Spleen (tissue), 11 donors: ENCODE results near the gene TRIM47. TPM values are rescaled to one million over a fixed set of nuclear protein-coding genes. Genes with fewer than 3 reads are reported as not detected.

Experiments
- DNase-seq: peaks from one replicate; pipeline ENCODE4 v3.0.0-alpha.2; 2020
- H3K27ac ChIP-seq, 8 donors: fragments of 200-600 bp; sonication (generic) in 7 of 8; 1 replicate in 4 of 8; 2 replicates in 4 of 8; pipeline versions ENCODE4 v1.5.0 to v1.8.0; 2016 to 2021; ENCODE audit warnings: inconsistent platforms in 4 of 8, mild to moderate bottlenecking in 4 of 8, moderate library complexity in 1 of 8
- H3K27me3 ChIP-seq, 7 donors: fragments of 200-600 bp; sonication (generic) in 6 of 7; replicated peaks in 1 of 7; 1 replicate in 4 of 7; 2 replicates in 3 of 7; pipeline versions ENCODE4 v1.5.0 to v1.8.0; 2016 to 2021; ENCODE audit warnings: inconsistent platforms in 3 of 7, mild to moderate bottlenecking in 1 of 7
- H3K36me3 ChIP-seq, 6 donors: fragments of 200-600 bp; sonication (generic) in 5 of 6; 1 replicate in 4 of 6; 2 replicates in 2 of 6; pipeline versions ENCODE4 v1.5.0 to v1.8.0; 2016 to 2021; ENCODE audit warnings: inconsistent platforms in 2 of 6
- H3K4me1 ChIP-seq, 6 donors: fragments of 200-600 bp; sonication (generic) in 5 of 6; 1 replicate in 3 of 6; 2 replicates in 3 of 6; pipeline versions ENCODE4 v1.5.0 to v1.8.0; 2016 to 2021; ENCODE audit warnings: inconsistent platforms in 3 of 6
- H3K4me3 ChIP-seq, 8 donors: fragments of 200-600 bp; sonication (generic) in 7 of 8; 1 replicate in 4 of 8; 2 replicates in 4 of 8; pipeline versions ENCODE4 v1.5.0 to v1.8.0; 2016 to 2021; ENCODE audit warnings: inconsistent platforms in 4 of 8, mild to moderate bottlenecking in 4 of 8, moderate library complexity in 2 of 8
- H3K9me3 ChIP-seq, 8 donors: fragments of 200-600 bp; sonication (generic) in 7 of 8; 1 replicate in 4 of 8; 2 replicates in 4 of 8; pipeline versions ENCODE4 v1.5.0 to v1.8.0; 2016 to 2021; ENCODE audit warnings: inconsistent platforms in 4 of 8
- CTCF ChIP-seq, 11 experiments: fragments of 200-600 bp in 7 of 11; fragments of 450-650 bp in 4 of 11; sonication (generic) in 4 of 11; IDR thresholded peaks in 8 of 11; conservative IDR thresholded peaks in 3 of 11; 1 replicate in 7 of 11; 2 replicates in 4 of 11; pipeline versions ENCODE4 v1.4.0 to v1.8.0; 2016 to 2021; ENCODE audit warnings: antibody characterized with exemption in 11 of 11, inconsistent platforms in 4 of 11, mild to moderate bottlenecking in 1 of 11
- POLR2A ChIP-seq, 3 donors: fragments of 450-650 bp; IDR thresholded peaks; one replicate each; pipeline ENCODE4 v1.5.1; 2017; ENCODE audit warnings: antibody characterized with exemption in 3 of 3, mild to moderate bottlenecking in 1 of 3
- POLR2AphosphoS5 ChIP-seq, 3 donors: sonication (generic); formaldehyde crosslinking; IDR thresholded peaks; one replicate each; pipeline ENCODE4 v1.5.1; 2017; ENCODE audit warnings: antibody characterized with exemption in 3 of 3
- WGBS, 5 donors: extraction: QIAGEN DNeasy Blood & Tissue Kit in 3 of 5; methylation state at CpG; one replicate each; pipeline versions ENCODE4 v1.1.5 to v1.1.7; 2013 to 2018; 5-methylcytosine and 5-hydroxymethylcytosine counted together
- intact Hi-C: fragments of 100-400 bp; cut with DNase I; formaldehyde crosslinking; loops from one replicate; pipeline ENCODE4 v1.15.0; 2023; ENCODE audit warnings: low total_unique reads
- polyA plus RNA-seq, 3 donors: library from polyadenylated mRNA; stranded (reverse); fragments of 200-250 nt; gene quantifications; one replicate each; pipeline ENCODE4 v1.2.1, GENCODE V29; 2013
- total RNA-seq, 7 donors: library from RNA; depleted of rRNA in 3 of 7; stranded (reverse); fragments of >200 nt in 3 of 7; fragmentation: NEBNext Ultra II Directional in 4 of 7; extraction: Animal tissue kit (Norgen Biotek cat#: 25700) in 4 of 7; gene quantifications; one replicate each; pipeline versions ENCODE4 v1.1.0 to v1.2.1, GENCODE V29; 2016 to 2021
- donor health status: healthy with polysubstance abuse.
- donor health status: DM: no; HTN: no; CAD: no; lungs with moderate emphysema.
- donor health status: DM: no; HTN: no; CAD: no.
- donor health status: Bipolar disorder and iron deficiency.
- donor health status: healthy.
- donor health status: DM: no; HTN: no; CAD: no.
- donor health status: DM: yes; HTN: yes; CAD: no.

The TRIM47 gene
- total and polyA plus RNA-seq, 10 donors: 28.1 to 73.8 (median 38.3) TPM

- intact Hi-C loops: no loop called here
- Histone ChIP-seq H3K27me3 (no peaks in the 10 kb centered on the region), H3K4me1 (peaks cover 5 to 51% (median 29%) of the 10 kb centered on the region in 6 donors), H3K9me3 (no peaks in the 10 kb centered on the region), H3K4me3 (no peak overlapping the region), H3K27ac (no peak overlapping the region), H3K36me3 (peaks cover 0 to 61% (median 48%) of the 10 kb centered on the region in 6 donors)
- no peak for DNase-seq
- TF ChIP-seq POLR2A (IDR thresholded peaks at IDR 0.05): no peak
- no peak for TF ChIP-seq POLR2AphosphoS5 (IDR thresholded peaks at IDR 0.05)
- no peak for TF ChIP-seq CTCF (IDR thresholded peaks at IDR 0.05 in 8 of 11, conservative IDR thresholded peaks at IDR 0.05 in 3 of 11)
- WGBS, 5 donors: 93 to 99% (median 96%) methylated on average over 6 of the region's 6 CpGs
Observed at GRCh38 chr17:75902406-75902805, 24.0 kb upstream of the TRIM47 start.

- intact Hi-C loops: no loop called here
- no peaks in the 10 kb centered on the region for H3K9me3 ChIP-seq
- H3K4me1 ChIP-seq: peaks cover 5 to 57% (median 34%) of the 10 kb centered on the region in 6 donors
- peak; percentile 67 for DNase-seq
- peaks cover 0 to 61% (median 48%) of the 10 kb centered on the region in 6 donors for H3K36me3 ChIP-seq
- 90 to 96% (median 93%) methylated on average over 5 to 18 of the region's 18 CpGs for WGBS, 5 donors
- H3K4me3 ChIP-seq: no peak overlapping the region
- H3K27me3 ChIP-seq: no peaks in the 10 kb centered on the region
- H3K27ac ChIP-seq: no peak overlapping the region
- TF ChIP-seq POLR2AphosphoS5 (IDR thresholded peaks at IDR 0.05): peak in 1 of 3 donors; percentile 8
- TF ChIP-seq CTCF (IDR thresholded peaks at IDR 0.05 in 8 of 11, conservative IDR thresholded peaks at IDR 0.05 in 3 of 11): no peak
- no peak for TF ChIP-seq POLR2A (IDR thresholded peaks at IDR 0.05)
Observed at GRCh38 chr17:75901727-75902126, 23.3 kb upstream of the TRIM47 start.

GRCh38 chr17:75900691-75901533 lies 22.5 kb upstream of the TRIM47 start:
- H3K9me3 ChIP-seq: no peaks in the 10 kb centered on the region
- H3K36me3 ChIP-seq: peaks cover 0 to 61% (median 48%) of the 10 kb centered on the region in 6 donors
- TF ChIP-seq POLR2AphosphoS5 (IDR thresholded peaks at IDR 0.05) (peak in 1 of 3 donors; percentile 29), CTCF (IDR thresholded peaks at IDR 0.05 in 8 of 11, conservative IDR thresholded peaks at IDR 0.05 in 3 of 11) (no peak)
- H3K27ac ChIP-seq: no peak overlapping the region
- H3K4me3 ChIP-seq: no peak overlapping the region
- H3K27me3 ChIP-seq: no peaks in the 10 kb centered on the region
- H3K4me1 ChIP-seq: peaks cover 5 to 60% (median 35%) of the 10 kb centered on the region in 6 donors
- intact Hi-C loops: no loop called here
- peak; percentile 77 for DNase-seq
- 81 to 93% (median 89%) methylated on average over 7 to 13 of the region's 13 CpGs for WGBS, 5 donors

GRCh38 chr17:75899767-75900468 lies 21.5 kb upstream of the TRIM47 start:
- Histone ChIP-seq H3K27ac (no peak overlapping the region), H3K36me3 (peaks cover 0 to 61% (median 48%) of the 10 kb centered on the region in 6 donors), H3K4me3 (no peak overlapping the region), H3K4me1 (peaks cover 15 to 60% (median 36%) of the 10 kb centered on the region in 6 donors), H3K9me3 (no peaks in the 10 kb centered on the region), H3K27me3 (no peaks in the 10 kb centered on the region)
- intact Hi-C loops: no loop called here
- DNase-seq: peak; percentile 69
- 92 to 95% (median 92%) methylated on average over 17 to 23 of the region's 23 CpGs for WGBS, 5 donors
- TF ChIP-seq CTCF (IDR thresholded peaks at IDR 0.05 in 8 of 11, conservative IDR thresholded peaks at IDR 0.05 in 3 of 11) (no peak), POLR2AphosphoS5 (IDR thresholded peaks at IDR 0.05) (peak in 2 of 3 donors; percentile 10 to 37)
